ENCODE measurements around the gene ENDOV. TPM values are rescaled to one million over a fixed set of nuclear protein-coding genes. Genes with fewer than 3 reads are reported as not detected.

The ENDOV gene
- total RNA-seq, 1 experiment from 2014 or later, result 33.2 TPM

- H3K4me1 Mint-ChIP-seq (ENCODE audit: low read depth, unreplicated experiment), result no peaks in the 10 kb centered on the region
- no peaks in the 10 kb centered on the region for H3K9me3 Mint-ChIP-seq (ENCODE audit: low read depth, unreplicated experiment)
- peaks cover 71% of the 10 kb centered on the region for H3K36me3 Mint-ChIP-seq (ENCODE audit: insufficient read depth, unreplicated experiment)
- no peak for TF ChIP-seq CTCF (IDR thresholded peaks at IDR 0.05; ENCODE audit: unreplicated experiment)
- CTCF ChIA-PET, result no interaction called here
- no peak overlapping the region for H3K4me3 Mint-ChIP-seq (ENCODE audit: low read depth, unreplicated experiment)
- DNase-seq, result no peak
- intact Hi-C loops (cut with micrococcal nuclease; ENCODE audit: unreplicated experiment), result no loop called here
- no peak overlapping the region for H3K27ac Mint-ChIP-seq (ENCODE audit: unreplicated experiment)
- no TSS peak for BruUV-seq (replicated peaks)
- H3K27me3 Mint-ChIP-seq (ENCODE audit: unreplicated experiment), result no peaks in the 10 kb centered on the region
Observed at GRCh38 chr17:80384078-80384960, 30.6 kb upstream of the ENDOV start.

GRCh38 chr17:80385046-80385445 is 29.9 kb upstream of the ENDOV start:
- H3K36me3 Mint-ChIP-seq (ENCODE audit: insufficient read depth, unreplicated experiment), result peaks cover 71% of the 10 kb centered on the region
- TF ChIP-seq CTCF (IDR thresholded peaks at IDR 0.05; ENCODE audit: unreplicated experiment), result no peak
- no TSS peak for BruUV-seq (replicated peaks)

GRCh38 chr17:80386341-80386740 is 28.6 kb upstream of the ENDOV start:
- BruUV-seq (replicated peaks), result no TSS peak
- CTCF ChIA-PET, result no interaction called here
- Mint-ChIP-seq H3K36me3 (ENCODE audit: insufficient read depth, unreplicated experiment) (peaks cover 64% of the 10 kb centered on the region), H3K27ac (ENCODE audit: unreplicated experiment) (no peak overlapping the region), H3K4me3 (ENCODE audit: low read depth, unreplicated experiment) (no peak overlapping the region), H3K4me1 (ENCODE audit: low read depth, unreplicated experiment) (no peaks in the 10 kb centered on the region), H3K27me3 (ENCODE audit: unreplicated experiment) (no peaks in the 10 kb centered on the region), H3K9me3 (ENCODE audit: low read depth, unreplicated experiment) (no peaks in the 10 kb centered on the region)
- no peak for TF ChIP-seq CTCF (IDR thresholded peaks at IDR 0.05; ENCODE audit: unreplicated experiment)
- intact Hi-C loops (cut with micrococcal nuclease; ENCODE audit: unreplicated experiment), result no loop called here
- DNase-seq, result no peak

More at GRCh38 chr17:80385046-80385445, 29.9 kb upstream of the ENDOV start:
- CTCF ChIA-PET, result no interaction called here
- no peak for DNase-seq
- Mint-ChIP-seq H3K9me3 (ENCODE audit: low read depth, unreplicated experiment) (no peaks in the 10 kb centered on the region), H3K4me3 (ENCODE audit: low read depth, unreplicated experiment) (no peak overlapping the region), H3K27me3 (ENCODE audit: unreplicated experiment) (no peaks in the 10 kb centered on the region), H3K27ac (ENCODE audit: unreplicated experiment) (no peak overlapping the region), H3K4me1 (ENCODE audit: low read depth, unreplicated experiment) (no peaks in the 10 kb centered on the region)
- intact Hi-C loops (cut with micrococcal nuclease; ENCODE audit: unreplicated experiment), result no loop called here

GRCh38 chr17:80387071-80387470 is 27.9 kb upstream of the ENDOV start:
- Mint-ChIP-seq H3K27me3 (ENCODE audit: unreplicated experiment) (no peaks in the 10 kb centered on the region), H3K36me3 (ENCODE audit: insufficient read depth, unreplicated experiment) (peaks cover 65% of the 10 kb centered on the region), H3K4me3 (ENCODE audit: low read depth, unreplicated experiment) (no peak overlapping the region), H3K4me1 (ENCODE audit: low read depth, unreplicated experiment) (no peaks in the 10 kb centered on the region), H3K27ac (ENCODE audit: unreplicated experiment) (no peak overlapping the region), H3K9me3 (ENCODE audit: low read depth, unreplicated experiment) (no peaks in the 10 kb centered on the region)
- intact Hi-C loops (cut with micrococcal nuclease; ENCODE audit: unreplicated experiment), result no loop called here
- no peak for DNase-seq
- CTCF ChIA-PET, result no interaction called here
- no TSS peak for BruUV-seq (replicated peaks)
- TF ChIP-seq CTCF (IDR thresholded peaks at IDR 0.05; ENCODE audit: unreplicated experiment), result no peak
